ENCODE data around the gene FYN.

DNA sequence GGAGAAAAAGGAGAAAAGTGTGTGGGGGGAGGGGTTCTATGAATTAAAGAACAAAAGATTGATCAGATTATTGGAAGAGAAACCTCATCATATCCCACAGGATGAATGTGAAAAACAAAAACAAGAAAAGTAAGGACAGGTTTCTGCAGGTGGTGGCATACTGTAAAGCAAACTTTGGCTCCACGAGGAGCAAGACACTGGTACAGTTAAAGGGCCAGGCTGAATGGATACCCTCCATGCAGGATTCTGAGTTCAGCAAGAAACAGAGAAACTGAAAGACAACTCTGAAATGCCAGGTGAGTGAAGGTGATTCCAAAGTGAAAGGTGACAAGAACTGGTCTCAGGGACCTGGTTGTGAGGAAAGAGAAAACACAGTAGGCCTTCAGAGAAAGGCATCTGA, 37.4 kb downstream of the FYN start:
- TF ChIP-seq POLR2AphosphoS5 (IDR thresholded peaks at IDR 0.05; ENCODE audit: borderline replicate concordance, low read depth, low read length) (no peak), EZH2 (IDR thresholded peaks at IDR 0.05) (no peak)
